NCI-H146 (cell line): ENCODE results near the gene XRCC1.

Experiments
- DNase-seq: peaks from one replicate; lab custom pipeline; 2025; lab: John Stamatoyannopoulos, UW

XRCC1 gene, protein sequence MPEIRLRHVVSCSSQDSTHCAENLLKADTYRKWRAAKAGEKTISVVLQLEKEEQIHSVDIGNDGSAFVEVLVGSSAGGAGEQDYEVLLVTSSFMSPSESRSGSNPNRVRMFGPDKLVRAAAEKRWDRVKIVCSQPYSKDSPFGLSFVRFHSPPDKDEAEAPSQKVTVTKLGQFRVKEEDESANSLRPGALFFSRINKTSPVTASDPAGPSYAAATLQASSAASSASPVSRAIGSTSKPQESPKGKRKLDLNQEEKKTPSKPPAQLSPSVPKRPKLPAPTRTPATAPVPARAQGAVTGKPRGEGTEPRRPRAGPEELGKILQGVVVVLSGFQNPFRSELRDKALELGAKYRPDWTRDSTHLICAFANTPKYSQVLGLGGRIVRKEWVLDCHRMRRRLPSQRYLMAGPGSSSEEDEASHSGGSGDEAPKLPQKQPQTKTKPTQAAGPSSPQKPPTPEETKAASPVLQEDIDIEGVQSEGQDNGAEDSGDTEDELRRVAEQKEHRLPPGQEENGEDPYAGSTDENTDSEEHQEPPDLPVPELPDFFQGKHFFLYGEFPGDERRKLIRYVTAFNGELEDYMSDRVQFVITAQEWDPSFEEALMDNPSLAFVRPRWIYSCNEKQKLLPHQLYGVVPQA

GRCh38 chr19:43575156-43575950 is at the start of gene XRCC1, which contains the start of gene PINLYP:
XRCC1 (minus strand) TSS chr19:43575527; CDS start chr19:43575458, 69 bp downstream.
PINLYP (plus strand) TSS chr19:43575801; CDS start chr19:43577192, 1,391 bp downstream.
- peak; percentile 99 for DNase-seq

GRCh38 chr19:43624933-43625332 is 49.6 kb upstream of the XRCC1 start:
- no peak for DNase-seq

GRCh38 chr19:43623889-43624670 is 48.8 kb upstream of the XRCC1 start:
- DNase-seq, result no peak

DNA sequence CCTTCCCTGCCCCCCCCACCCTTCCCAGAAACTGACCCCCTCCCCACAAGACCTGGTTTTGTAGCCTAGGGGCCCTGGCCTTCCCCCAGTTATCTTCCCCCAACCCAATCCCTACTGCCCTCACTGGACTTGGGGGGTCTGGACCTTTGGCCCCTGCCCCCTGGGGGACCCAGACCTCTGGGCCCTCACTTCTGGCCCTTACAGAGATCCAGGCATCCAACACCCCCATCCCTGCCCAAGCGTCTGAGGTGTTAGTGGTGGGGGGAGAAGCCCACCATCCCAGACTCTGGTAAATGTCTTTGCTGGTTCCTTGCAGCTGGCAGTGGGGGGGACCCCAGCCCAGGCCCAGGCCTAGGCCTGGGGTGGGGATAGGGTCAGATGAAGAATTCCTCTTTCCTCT is 47.6 kb upstream of the XRCC1 start:
- no peak for DNase-seq

GRCh38 chr19:43622070-43622469 is 46.7 kb upstream of the XRCC1 start:
- DNase-seq, result no peak

DNA sequence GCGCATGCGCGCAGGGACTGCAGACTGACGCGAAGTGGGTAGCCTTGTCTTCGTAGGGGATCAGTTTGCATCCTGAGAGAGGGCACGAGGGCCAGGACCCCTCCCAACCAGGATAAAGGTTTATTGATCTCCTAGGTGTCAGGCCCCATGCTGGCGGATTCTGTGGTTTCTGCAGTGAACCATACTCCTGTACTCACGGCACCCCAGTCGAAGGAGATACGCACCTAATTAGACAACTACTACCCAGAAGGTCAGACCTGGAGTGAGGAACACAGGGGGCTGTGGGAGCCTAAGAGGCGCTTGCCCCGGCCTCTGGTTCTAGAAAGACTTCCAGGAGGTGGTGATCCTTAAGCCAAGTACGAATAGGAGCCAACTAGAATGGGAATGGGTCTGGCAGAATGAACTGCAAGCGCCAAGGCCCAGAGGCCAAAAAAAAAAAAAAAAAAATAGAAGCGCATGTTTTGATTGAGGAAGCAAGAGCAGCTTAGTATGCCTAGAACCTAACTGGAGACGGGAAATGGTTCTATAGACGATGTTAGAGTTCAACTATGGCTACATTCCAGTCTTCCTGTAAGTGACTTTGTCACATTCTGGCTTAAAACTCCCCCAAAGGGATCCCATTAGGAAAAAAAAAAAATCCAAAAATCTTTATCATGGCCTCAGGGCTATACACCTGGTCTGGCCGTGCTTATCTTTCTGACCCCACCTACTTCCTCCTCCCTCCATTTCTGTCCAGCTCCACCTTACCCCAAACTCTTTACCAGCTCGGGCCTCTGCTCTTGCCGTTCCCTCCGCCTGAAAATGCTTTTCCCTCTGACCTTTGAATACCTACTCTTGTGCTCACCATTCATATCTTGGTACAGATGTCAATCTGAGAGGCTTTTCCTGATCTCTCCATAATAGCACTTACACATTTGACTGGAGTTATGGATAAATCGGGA is 45.0 kb upstream of the XRCC1 start:
- no peak for DNase-seq

GRCh38 chr19:43619262-43620060 is 44.1 kb upstream of the XRCC1 start, which contains the start of gene ZNF428:
ZNF428 (minus strand) TSS chr19:43619629; CDS start chr19:43614304, 5,325 bp downstream.
- peak; percentile 97 for DNase-seq

- DNase-seq, result peak; percentile 89
Measured at GRCh38 chr19:43618921-43619261, 43.6 kb upstream of the XRCC1 start.

DNA sequence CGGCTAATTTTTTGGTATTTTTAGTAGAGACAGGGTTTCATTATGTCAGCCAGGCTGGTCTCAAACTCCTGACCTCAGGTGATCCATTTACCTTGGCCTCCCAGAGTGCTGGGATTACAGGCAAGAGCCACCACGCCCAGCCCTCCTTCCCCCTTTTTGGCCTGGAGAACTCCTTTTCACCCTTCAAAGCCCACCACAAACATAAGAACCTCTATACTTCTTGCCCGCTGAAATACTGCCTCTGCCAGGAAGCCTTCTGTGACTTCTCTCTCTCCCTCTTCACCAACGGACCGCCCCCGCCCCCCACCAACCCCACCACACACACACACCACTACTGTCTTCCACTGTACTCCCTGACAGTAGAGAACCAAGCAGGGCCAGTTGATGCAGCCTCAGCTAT is 41.6 kb upstream of the XRCC1 start:
- no peak for DNase-seq

GRCh38 chr19:43616306-43616705 is 41.0 kb upstream of the XRCC1 start:
- no peak for DNase-seq

DNA sequence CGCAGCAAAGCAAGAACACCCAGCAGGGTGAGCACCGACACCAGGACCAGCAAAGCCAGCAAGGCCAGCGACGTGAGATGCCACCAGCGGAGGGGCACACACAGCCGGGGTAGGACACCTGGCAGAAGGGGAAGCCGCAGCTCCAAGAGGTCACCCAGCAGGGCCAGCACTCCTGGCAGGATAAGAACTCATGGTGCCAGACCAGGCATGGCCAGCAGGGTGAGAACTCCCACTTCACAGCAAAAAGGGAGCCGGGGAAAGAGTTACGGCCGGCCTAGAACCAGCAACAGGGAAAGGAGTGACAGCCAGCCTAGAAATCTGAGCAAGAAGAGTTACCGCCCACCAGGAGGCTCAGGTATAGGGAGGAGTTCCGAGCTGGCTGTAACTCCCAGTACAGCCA is 37.0 kb upstream of the XRCC1 start:
- DNase-seq, result no peak

DNA sequence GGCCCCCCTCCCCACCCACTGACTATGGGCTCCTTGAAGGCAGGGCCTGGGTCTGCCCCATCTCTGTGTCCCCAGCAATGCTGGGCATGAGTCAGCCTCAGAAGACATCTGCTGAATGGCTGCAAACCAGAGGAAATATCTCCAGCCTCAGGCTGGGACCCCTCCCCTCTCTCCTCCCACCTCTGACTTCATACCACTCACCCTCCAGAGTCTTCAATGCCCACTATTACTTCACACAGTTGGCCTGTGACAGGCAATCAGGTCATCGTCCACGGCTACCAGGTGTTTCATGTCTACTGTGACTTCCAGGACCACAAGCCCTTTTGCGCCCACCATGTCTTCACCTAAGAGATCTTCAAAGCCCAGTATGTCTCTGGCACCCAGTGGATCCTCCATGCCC is 36.5 kb upstream of the XRCC1 start, which contains the start of gene SRRM5:
Gene SRRM5, plus strand, starts transcription at position 301 of the 400 bp plus-strand sequence. Its CDS starts 34 bp downstream, at position 335.
- no peak for DNase-seq

- DNase-seq, result no peak
Measured at GRCh38 chr19:43610493-43610892, 35.2 kb upstream of the XRCC1 start.

GRCh38 chr19:43609872-43610271 is 34.5 kb upstream of the XRCC1 start:
- DNase-seq, result no peak

- DNase-seq, result no peak
Measured at GRCh38 chr19:43607238-43608205, 32.2 kb upstream of the XRCC1 start.

GRCh38 chr19:43606569-43607229 is 31.4 kb upstream of the XRCC1 start:
- no peak for DNase-seq

DNA sequence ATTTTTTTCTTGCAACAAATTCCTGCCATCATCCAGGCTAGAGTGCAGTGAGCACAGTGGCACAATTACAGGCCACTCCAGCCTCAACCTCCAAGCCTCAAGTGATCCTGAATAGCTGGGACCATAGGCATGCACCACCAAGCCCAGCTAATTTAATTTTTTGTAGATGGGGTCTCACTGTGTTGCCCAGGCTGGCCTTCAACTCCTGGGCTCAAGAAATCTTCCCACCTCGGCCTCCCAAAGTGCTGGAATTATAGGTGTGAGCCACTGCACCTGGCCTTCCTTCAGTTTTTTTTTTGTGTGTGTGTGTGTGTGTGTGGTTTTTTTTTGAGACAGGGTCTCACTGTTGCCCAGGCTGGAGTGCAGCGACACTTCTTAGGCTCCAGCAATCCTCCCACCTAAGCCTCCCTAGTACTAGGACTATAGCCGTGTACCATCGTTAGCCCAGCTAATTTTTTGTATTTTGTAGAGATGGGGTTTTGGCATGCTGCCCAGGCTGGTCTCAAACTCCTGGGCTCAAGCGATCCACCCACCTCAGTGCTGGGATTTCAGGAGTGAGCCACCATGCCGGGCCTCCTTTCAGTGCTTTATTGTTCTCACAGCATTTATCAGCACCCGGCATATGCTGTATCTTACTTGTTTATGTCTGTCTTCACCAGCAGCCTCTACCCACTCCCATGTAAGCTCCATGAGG is 30.7 kb upstream of the XRCC1 start:
- no peak for DNase-seq
